ENCODE results near the gene NANOGP8.

- no peak for TF ChIP-seq CTCF (IDR thresholded peaks at IDR 0.05; ENCODE audit: low read length)
- TF ChIP-seq EZH2 (IDR thresholded peaks at IDR 0.05; ENCODE audit: borderline replicate concordance, low read length), result no peak
These were observed 44.3 kb upstream of the NANOGP8 start for GRCh38 chr15:35129361-35129760.
